Loucy (cell line): Measurements from ENCODE around the gene CDH20.

Experiments
- EZH2phosphoT487 ChIP-seq: fragments of 200-600 bp; IDR thresholded peaks from 2 replicates; pipeline ENCODE4 v1.6.1; 2018; ENCODE audit warnings: antibody characterized with exemption, mild to moderate bottlenecking, moderate library complexity, borderline replicate concordance
- TF ChIP-seq, protein P1 (sequence below): fragments of 200-600 bp; sonication (generic); conservative IDR thresholded peaks from 2 replicates; pipeline ENCODE4 v1.5.1; 2014; ENCODE audit warnings: mild to moderate bottlenecking, antibody characterized with exemption, low read length

DNA sequence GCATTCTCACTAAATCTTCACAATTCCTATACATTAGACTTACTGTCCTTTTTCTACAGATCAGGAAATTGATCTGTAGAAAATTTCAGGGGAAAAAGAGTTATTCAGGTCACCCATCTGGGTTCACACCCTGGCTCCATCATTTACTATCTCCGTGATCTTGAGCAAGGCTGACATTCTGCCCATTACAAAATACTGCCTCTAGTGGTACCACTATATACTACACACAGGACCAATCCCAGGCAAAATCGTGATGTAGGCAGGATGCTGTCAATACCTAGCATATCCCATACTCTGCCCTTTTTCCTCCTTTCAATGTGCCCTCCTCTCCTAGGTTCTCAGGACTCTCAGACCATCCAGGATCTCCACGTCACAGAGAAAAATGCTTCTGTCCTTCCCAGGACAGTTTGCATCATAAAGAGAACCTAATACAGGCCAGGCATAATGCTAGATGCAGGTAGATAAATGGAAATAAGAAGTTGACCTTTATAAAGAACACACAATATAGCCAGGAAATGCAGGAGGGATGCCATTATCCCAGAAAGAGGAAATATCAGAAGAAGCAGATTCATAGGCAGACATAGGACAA is 101.9 kb downstream of the CDH20 start:
- TF ChIP-seq, protein P1, sequence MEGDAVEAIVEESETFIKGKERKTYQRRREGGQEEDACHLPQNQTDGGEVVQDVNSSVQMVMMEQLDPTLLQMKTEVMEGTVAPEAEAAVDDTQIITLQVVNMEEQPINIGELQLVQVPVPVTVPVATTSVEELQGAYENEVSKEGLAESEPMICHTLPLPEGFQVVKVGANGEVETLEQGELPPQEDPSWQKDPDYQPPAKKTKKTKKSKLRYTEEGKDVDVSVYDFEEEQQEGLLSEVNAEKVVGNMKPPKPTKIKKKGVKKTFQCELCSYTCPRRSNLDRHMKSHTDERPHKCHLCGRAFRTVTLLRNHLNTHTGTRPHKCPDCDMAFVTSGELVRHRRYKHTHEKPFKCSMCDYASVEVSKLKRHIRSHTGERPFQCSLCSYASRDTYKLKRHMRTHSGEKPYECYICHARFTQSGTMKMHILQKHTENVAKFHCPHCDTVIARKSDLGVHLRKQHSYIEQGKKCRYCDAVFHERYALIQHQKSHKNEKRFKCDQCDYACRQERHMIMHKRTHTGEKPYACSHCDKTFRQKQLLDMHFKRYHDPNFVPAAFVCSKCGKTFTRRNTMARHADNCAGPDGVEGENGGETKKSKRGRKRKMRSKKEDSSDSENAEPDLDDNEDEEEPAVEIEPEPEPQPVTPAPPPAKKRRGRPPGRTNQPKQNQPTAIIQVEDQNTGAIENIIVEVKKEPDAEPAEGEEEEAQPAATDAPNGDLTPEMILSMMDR = peak; percentile 73
- no peak for TF ChIP-seq EZH2phosphoT487
